ENCODE measurements around the gene TIPARP.
"Not testable (repeated sequence)": the region's sequence is repeated elsewhere in the genome, so short reads cannot be mapped to it uniquely, and the experiment has no call there.

TIPARP gene

GRCh38 chr3:156711944-156712343 is 37.6 kb downstream of the TIPARP start:
- not testable (repeated sequence) for DNase-seq (ENCODE audit: low read depth in 2 of 2)

GRCh38 chr3:156716105-156716862 is 41.9 kb downstream of the TIPARP start:
- DNase-seq (ENCODE audit: low read depth in 2 of 2), result no peak

GRCh38 chr3:156718622-156719306 is 44.4 kb downstream of the TIPARP start:
- DNase-seq (ENCODE audit: low read depth in 2 of 2), result no peak

DNA sequence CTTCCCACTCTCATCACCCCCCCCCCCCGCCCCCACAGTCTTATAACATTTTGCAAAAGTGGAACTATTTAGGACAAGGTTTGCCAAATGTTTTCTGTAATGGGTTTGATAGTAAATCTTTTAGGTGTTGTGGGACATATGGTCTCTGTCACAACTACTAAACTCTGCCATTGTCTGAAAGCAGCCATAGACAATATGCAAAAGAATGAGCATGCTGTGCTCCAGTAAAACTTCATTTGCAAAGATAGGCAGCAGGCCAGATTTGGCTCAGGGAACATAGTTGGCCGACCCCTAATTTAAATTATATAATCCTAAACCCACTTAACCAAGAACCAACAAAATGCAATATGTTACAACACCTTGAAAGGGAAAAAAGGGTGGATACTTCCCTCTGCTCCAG is 46.4 kb downstream of the TIPARP start:
- DNase-seq (ENCODE audit: low read depth in 2 of 2), result no peak

DNA sequence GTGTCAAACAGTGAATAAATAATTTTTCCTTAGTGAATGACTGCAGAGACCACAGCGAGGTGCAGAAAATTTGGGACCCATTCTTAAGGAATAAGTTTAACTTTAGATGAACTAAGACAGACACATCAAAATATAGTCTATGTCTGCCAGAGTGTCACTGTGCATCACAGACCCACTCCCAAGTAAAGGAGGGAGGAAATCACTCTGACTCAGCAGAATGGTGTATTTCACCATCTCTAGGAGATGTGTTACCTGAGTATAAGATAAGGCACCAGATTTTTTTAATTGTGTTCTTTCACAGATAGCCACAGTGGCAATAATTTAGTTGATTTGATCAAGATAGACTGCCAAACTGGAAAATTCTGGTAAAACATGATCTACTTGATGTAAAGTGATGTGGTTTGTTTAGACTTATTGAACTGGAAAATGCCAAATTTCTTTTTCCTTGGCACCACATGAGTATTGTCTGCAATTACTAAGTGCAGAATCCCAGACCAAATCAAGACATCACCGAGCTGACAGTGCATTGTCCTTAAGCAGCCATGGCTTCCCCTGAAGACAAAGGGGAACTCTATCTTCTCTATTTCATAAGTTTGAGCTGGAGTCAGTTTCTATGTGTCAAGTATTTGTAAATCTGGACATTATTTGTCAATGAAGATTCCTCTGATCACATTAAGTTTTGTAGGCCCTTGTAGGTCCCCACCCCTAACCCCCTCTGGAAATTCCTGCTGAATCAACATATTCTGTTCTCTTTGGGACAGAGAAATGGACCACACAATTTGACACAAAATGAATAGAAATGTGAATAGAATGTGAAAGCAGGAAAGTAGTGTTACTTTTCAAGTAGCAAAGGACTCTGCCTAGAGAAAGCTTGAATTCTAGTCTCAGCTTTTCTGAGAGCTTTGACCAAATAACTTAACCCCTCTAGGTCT is 47.6 kb downstream of the TIPARP start:
- no peak for DNase-seq (ENCODE audit: low read depth in 2 of 2)

DNA sequence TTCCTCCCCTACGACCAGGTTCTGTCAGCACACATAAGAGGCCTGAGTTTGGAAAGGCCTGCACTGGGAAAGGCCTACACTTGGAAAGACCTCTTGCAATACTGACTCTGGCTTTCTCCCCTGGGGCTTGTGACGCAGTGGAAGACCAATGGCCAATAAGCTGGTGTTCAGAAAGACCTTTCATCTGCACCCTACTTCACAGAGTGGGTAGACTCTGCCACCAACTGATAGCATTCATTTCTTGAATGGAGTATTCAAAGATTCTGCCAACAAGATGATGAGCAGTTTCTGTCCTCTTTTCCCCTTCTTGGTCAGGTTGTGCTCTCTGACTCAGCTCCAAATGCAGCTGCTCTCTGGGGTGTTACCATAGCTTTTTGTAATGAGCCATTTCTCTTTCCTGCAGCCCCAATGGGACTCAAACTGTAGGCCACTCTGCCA is 48.8 kb downstream of the TIPARP start:
- DNase-seq (ENCODE audit: low read depth in 2 of 2), result no peak

GRCh38 chr3:156725682-156726081 is 51.3 kb downstream of the TIPARP start:
- DNase-seq (ENCODE audit: low read depth in 2 of 2), result no peak

GRCh38 chr3:156726456-156726855 is 52.1 kb downstream of the TIPARP start:
- DNase-seq (ENCODE audit: low read depth in 2 of 2), result no peak

DNA sequence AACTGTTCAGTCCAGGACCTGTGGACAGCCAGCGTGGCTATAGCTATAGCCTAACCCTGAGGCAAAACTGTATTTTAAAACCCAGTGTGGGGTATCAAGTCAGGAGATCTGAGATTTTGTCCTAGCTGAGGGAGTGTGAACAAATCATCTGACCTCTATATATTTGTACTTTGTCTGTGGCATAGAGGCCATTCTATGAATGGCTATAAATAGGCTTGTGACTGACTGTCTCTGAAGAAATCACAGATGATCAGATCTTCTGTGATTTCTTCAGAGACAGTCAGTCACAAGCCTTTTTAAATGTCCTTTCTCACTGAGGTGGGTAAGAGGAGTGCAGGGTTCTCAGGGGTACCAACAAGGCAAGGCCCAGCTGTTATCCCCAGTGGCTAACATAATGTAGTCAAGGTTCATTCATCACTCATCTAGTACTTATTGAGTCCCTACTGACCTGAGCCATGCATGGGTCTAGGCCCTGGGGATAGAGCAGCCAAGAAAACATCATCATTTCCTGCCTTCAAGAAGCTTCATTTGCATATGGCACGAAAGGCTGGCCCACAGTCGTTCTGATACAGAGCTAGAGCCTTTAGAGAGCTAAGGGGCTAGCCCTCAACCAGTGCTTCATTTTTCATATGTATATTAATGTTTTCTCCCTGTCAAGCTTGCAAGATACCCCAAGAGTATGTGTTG is 53.3 kb downstream of the TIPARP start:
- DNase-seq (ENCODE audit: low read depth in 2 of 2), result no peak

- DNase-seq (ENCODE audit: low read depth in 2 of 2), result no peak
These were observed 54.0 kb downstream of the TIPARP start for GRCh38 chr3:156728267-156728985.

DNA sequence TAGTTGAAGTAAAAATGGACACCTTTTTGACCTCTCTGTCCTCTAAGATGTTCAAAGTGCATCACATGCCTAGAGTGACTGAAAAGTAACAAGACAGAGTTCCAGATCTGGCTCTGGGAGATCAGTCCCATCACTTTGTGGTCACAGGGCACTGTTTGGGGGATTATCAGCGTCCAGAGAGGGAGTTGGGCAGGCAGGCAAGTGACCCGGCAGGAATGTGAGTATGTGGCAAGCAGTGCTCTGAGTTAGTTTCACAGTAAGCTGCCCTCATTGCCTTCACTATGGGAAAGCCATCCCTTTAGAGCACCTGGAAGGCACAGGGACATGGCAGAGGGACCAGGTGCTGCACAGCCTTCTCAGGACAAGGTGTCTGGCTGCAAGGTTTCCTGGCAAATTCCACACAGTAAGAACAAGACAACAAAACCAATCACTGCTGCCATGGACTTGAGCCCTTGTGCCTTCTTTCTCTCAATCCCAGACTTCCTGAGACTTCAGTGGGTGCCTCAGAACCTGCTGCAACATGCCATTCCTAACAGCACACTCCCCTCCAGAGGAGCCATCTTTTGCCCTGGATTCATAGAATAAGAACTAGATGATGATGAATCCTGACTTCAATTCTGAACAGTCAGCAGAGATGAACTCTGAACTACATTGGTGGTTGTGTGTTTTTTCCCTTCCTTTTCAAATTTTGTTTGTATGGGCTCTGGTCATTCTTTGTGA is 55.2 kb downstream of the TIPARP start:
- DNase-seq (ENCODE audit: low read depth in 2 of 2), result no peak

GRCh38 chr3:156731813-156732212 is 57.4 kb downstream of the TIPARP start:
- no peak for DNase-seq (ENCODE audit: low read depth in 2 of 2)

GRCh38 chr3:156732261-156732660 is 57.9 kb downstream of the TIPARP start:
- no peak for DNase-seq (ENCODE audit: low read depth in 2 of 2)

DNA sequence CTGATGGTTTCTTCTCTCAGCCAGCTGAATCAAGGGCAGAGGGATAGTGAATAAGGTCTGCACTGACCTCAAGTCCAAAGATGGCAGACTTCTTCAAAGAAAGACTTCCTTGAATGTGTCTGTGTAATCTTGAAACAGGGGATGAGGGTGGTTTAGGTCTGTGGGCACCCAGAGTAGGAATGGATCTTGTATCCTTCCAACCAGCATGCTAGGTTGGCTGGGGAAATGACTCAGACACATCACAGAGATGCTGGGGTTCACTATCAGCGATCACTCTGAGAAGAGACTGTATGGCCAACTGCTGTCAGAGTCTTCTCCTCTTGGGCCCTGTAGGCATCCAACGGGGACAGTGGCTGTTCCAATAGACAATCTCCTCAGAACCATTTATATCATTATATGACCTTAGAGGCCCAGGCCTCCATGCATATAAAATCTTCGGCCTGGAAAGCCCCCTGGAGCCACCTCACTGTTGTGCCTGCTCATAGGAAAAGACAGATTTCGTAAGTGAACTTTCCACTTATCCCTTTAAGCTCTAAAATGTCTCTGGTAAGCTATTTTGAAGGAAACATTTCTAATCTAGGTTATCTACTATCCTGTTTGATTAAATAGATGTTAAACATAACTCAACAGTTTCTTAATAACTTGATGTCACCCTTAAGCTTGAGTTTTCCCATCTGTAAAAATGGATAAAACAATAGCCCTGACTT is 58.5 kb downstream of the TIPARP start:
- no peak for DNase-seq (ENCODE audit: low read depth in 2 of 2)

DNA sequence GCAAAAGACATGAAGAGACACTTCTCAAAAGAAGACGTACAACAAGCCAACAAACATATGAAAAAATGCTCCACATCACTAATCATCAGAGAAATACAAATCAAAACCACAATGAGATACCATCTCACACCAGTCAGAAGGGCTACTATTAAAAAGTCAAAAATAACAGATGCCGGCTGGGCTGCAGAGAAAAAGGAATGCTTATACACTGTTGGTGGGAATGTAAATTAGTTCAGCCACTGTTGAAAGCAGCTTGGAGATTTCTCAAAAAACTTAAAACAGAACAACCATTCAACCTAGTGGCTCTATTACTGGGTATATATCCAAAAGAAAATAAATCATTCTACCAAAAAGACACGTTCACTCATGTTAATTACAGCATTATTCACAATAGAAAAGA is 60.3 kb downstream of the TIPARP start:
- not testable (repeated sequence) for DNase-seq (ENCODE audit: low read depth in 2 of 2)

GRCh38 chr3:156735471-156735870 is 61.1 kb downstream of the TIPARP start:
- no peak for DNase-seq (ENCODE audit: low read depth in 2 of 2)

GRCh38 chr3:156737049-156737448 is 62.7 kb downstream of the TIPARP start:
- DNase-seq (ENCODE audit: low read depth in 2 of 2), result not testable (repeated sequence)

DNA sequence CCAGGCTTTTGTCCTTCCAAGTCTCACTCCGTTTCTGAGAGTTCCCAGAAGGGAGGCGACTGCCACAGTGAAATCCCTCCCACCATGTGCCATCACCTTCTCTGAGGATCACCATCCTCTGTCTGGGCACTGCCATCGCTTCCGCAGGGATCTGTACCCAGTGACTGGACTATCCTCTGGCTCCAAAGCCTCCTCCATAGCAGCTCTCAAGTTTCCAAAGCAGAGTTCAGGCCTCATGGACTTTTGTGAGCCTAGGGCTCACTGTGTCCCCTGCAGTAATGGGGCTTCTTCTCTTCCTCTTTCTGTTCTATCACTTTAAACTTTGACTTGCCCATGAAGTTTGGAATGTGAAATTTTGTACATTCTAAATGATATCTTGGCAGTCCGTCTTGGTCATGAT is 63.9 kb downstream of the TIPARP start:
- DNase-seq (ENCODE audit: low read depth in 2 of 2), result no peak

DNA sequence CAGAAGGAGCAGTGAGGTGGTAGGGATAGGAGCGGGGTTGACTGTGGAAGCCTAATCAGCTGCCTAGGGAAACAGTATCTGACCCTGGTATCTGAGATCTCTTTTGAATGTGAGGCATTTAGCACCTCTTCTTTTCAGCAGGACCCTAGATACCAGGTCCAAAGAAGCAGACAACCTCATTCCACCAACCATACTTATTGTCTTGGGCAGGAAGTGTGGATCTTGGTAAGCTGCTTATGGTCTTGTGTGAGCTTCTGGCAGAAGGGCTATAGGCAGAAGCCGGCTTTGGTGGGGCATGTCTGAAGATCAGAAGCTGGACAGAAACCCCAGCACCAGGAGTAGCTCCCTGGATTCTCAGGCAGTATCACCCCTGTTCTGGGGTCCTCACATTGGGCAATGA is 65.6 kb downstream of the TIPARP start:
- no peak for DNase-seq (ENCODE audit: low read depth in 2 of 2)

DNA sequence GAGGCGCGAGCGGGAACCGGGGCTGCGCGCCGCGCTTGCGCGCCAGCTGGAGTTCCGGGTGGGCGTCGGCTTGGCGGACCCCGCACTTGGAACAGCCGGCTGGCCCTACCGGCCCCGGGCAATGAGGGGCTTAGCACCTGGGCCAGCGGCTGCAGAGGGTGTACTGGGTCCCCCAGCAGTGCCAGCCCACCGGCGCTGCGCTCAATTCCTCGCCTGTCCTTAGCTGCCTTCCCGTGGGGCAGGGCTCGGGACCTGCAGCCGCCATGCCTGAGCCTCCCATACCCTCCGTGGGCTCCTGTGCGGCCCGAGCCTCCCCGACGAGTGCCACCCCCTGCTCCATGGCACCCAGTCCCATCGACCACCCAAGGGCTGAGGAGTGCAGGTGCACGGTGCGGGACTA is 66.2 kb downstream of the TIPARP start:
- DNase-seq (ENCODE audit: low read depth in 2 of 2), result not testable (repeated sequence)

Measured in stimulated activated CD8-positive, alpha-beta memory T cell treated with anti-CD3 and anti-CD28 coated beads, Interleukin-7, amount 100 ng/mL, for 1 hour (primary cell).